Lung microvascular endothelial cell (primary cell): ENCODE results near the gene CHM. TPM values are rescaled to one million over a fixed set of nuclear protein-coding genes. Genes with fewer than 3 reads are reported as not detected.
A peak's percentile ranks its signal among the peaks of the same experiment; 100 is the strongest.
"Not testable (repeated sequence)": the region's sequence is repeated elsewhere in the genome, so short reads cannot be mapped to it uniquely, and the experiment has no call there.

Experiments
- DNase-seq, 2 donors: peaks; one replicate each; pipeline versions ENCODE4 v3.0.0 to v3.0.0-alpha.2; 2010; ENCODE audit warnings: low read depth in 2 of 2
- total RNA-seq: library from RNA; depleted of rRNA; stranded (reverse); fragments of >200 nt; gene quantifications from 2 replicates; pipeline ENCODE4 v1.2.1, GENCODE V29; 2014

The CHM gene
- total RNA-seq, 1 donor from 2014 or later = 20.2 TPM

GRCh38 chrX:85996555-85996954 is 50.8 kb downstream of the CHM start:
- DNase-seq = no peak

GRCh38 chrX:85995641-85996040 is 51.7 kb downstream of the CHM start:
- no peak for DNase-seq

GRCh38 chrX:85994797-85995196 is 52.6 kb downstream of the CHM start:
- no peak for DNase-seq

- DNase-seq = no peak
Observed at GRCh38 chrX:85994228-85994627, 53.1 kb downstream of the CHM start.

GRCh38 chrX:85993539-85994197 is 53.7 kb downstream of the CHM start:
- DNase-seq = peak in 1 of 2 donors; percentile 36

- peak; percentile 2 to 34 for DNase-seq
Observed at GRCh38 chrX:85992811-85993229, 54.5 kb downstream of the CHM start.

GRCh38 chrX:85988353-85988752 is 59.0 kb downstream of the CHM start:
- no peak for DNase-seq

GRCh38 chrX:85980286-85980685 is 67.1 kb downstream of the CHM start:
- DNase-seq = no peak

GRCh38 chrX:85977218-85977617 is 70.1 kb downstream of the CHM start:
- no peak for DNase-seq

GRCh38 chrX:85972351-85972750 is 75.0 kb downstream of the CHM start:
- not testable (repeated sequence) for DNase-seq

GRCh38 chrX:85964744-85965143 is 82.6 kb downstream of the CHM start:
- DNase-seq = no peak

- DNase-seq = peak; percentile 9 to 72
Observed at GRCh38 chrX:85963736-85964135, 83.6 kb downstream of the CHM start.

- no peak for DNase-seq
Observed at GRCh38 chrX:85955510-85955909, 91.8 kb downstream of the CHM start.

GRCh38 chrX:85944751-85945150 is 102.6 kb downstream of the CHM start:
- DNase-seq = not testable (repeated sequence)

- DNase-seq = no peak
Observed at GRCh38 chrX:85941275-85941674, 106.1 kb downstream of the CHM start.

- DNase-seq = not testable (repeated sequence)
Observed at GRCh38 chrX:85939942-85940341, 107.4 kb downstream of the CHM start.

- not testable (repeated sequence) for DNase-seq
Observed at GRCh38 chrX:85934399-85934798, 113.0 kb downstream of the CHM start.

GRCh38 chrX:85930099-85930498 is 117.3 kb downstream of the CHM start:
- DNase-seq = no peak

GRCh38 chrX:85928606-85929005 is 118.8 kb downstream of the CHM start:
- no peak for DNase-seq

GRCh38 chrX:85927740-85928139 is 119.6 kb downstream of the CHM start:
- no peak for DNase-seq

GRCh38 chrX:85922821-85923220 is 124.5 kb downstream of the CHM start:
- peak in 1 of 2 donors; percentile 29 for DNase-seq

- DNase-seq = not testable (repeated sequence)
Observed at GRCh38 chrX:85916656-85917280, 130.6 kb downstream of the CHM start.

GRCh38 chrX:85914431-85914830 is 132.9 kb downstream of the CHM start:
- no peak for DNase-seq
